Fibroblast of the aortic adventitia (primary cell): ENCODE data around the gene GAREM1. TPM values are rescaled to one million over a fixed set of nuclear protein-coding genes. Genes with fewer than 3 reads are reported as not detected.

ENCODE experiments used
- DNase-seq: peaks from one replicate; pipeline ENCODE4 v3.0.0-alpha.2; 2010; ENCODE audit warnings: low read depth
- H3K4me3 ChIP-seq: 2 replicates; pipeline ENCODE4 v1.5.1; 2011; ENCODE audit warnings: low read depth, mild to moderate bottlenecking, control low read depth, low read length, moderate library complexity
- CTCF ChIP-seq: IDR thresholded peaks from 2 replicates; pipeline ENCODE4 v1.5.1; 2011; ENCODE audit warnings: mild to moderate bottlenecking, low read length, control low read depth, inconsistent platforms; ENCODE audit not compliant: insufficient read depth
- total RNA-seq: library from RNA; depleted of rRNA; stranded (reverse); fragments of >200 nt; gene quantifications from 2 replicates; pipeline ENCODE4 v1.2.3, GENCODE V29; 2012; ENCODE audit warnings: low replicate concordance

The GAREM1 gene
- total RNA-seq, 1 donor = 5.5 TPM

- no peak for TF ChIP-seq CTCF
- H3K4me3 ChIP-seq = peak overlapping the region; percentile 81
- no peak for DNase-seq
Observed at GRCh38 chr18:32470460-32470713, 295 bp downstream of the GAREM1 start.

DNA sequence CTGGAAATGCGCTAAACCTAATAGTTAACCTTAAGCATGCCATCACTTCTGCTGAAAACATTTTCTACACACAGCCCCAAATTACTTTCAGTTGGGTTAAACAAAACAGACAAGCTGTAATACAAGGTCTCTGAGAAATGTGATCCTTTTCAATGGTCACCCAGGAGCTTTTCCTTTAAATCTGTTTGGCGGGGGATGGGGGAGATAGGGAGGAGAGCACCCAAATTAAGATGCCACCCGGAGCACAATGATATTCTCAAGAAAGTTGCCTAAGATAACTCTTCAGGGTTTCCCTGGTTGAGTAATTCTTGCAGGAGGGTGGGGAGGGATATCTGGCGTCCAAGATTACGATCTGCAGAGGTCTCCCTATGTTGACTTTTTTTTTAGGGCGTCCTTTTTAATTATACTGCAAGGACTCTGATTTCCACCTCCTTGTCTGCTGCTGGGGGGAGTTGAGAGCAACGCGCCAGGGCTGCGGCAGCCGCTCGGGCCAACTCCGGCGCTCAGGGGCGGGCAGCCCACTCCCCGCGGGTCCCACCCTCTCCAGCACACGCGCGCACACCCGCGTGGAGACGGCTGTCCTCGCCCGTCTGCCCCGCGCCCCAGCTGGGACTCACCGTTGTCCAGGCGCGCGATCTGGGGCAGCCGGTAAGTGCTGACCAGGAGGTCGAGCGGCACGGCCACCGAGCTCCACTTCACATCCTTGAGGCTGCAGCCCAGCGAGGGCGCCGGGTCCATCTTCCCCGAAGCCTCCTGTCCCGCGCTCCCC is 807 bp downstream of the GAREM1 start:
- H3K4me3 ChIP-seq = peak overlapping the region; percentile 81
- DNase-seq = peak; percentile 39
- TF ChIP-seq CTCF = no peak

GRCh38 chr18:32469190-32469651 is 1.5 kb downstream of the GAREM1 start:
- H3K4me3 ChIP-seq = peak overlapping the region; percentile 81
- peak; percentile 34 for DNase-seq
- peak; percentile 47 for TF ChIP-seq CTCF

DNA sequence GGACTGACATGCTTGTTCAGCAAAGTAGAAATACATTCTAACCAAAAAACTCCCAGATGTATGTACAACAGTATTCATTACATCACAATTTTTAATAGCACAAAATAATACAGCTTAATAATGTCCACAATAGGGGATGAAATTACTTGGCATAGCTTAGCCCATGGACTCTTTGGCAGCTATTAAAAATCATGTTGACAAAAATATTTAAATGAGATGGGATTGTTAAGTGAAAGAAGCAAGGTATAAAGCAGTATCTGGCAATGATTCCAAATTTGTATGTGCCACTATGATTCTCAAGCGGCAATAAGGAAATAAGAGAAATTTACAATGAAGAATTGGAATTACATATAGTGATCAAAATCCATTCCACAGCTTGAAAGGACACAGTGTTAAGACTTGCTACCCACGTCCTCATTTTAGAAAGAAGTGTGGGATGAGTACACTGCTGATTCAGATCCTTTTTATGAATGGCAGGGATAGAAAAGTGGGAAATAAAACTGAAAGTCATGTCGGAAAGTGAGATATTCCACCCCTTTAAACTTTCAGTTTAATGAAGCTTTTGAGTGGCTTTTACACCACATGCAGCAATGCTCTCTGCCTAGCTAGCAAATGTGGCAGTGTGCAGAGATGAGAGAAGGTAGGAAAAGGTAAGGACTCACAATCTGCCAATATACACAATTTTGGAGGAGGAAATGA is 2.4 kb downstream of the GAREM1 start:
- no peak for TF ChIP-seq CTCF
- peak; percentile 1 for DNase-seq
- peak overlapping the region; percentile 81 for H3K4me3 ChIP-seq

DNA sequence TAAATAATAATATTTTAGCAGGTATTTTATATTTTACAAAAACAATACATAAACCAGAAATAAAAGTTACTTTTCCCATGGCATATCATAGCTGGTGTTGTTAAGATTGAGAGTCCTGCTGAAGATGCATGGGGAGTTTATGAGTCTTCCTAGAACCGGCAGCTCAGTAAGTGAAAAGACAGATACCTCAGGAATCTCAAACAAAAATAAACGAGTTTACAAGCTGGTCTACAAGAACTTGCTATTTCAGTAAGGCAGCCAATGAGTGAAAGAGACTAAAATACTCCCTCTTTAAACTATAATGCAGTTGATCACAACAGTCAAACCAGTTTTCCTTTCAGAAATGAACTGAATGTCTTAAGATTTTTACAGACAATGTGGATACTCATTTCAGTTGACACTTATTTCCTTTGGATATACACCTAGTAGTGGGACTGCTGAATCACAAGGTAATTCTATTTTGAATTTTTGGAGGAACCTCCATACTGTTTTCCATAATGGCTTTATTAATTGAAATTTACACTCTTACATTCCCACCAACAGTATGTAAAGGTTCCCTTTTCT is 8.9 kb downstream of the GAREM1 start:
- TF ChIP-seq CTCF = no peak
- H3K4me3 ChIP-seq = no peak overlapping the region
- DNase-seq = no peak

- DNase-seq = no peak
- no peak overlapping the region for H3K4me3 ChIP-seq
- TF ChIP-seq CTCF = no peak
Observed at GRCh38 chr18:32460171-32460731, 10.4 kb downstream of the GAREM1 start.
